Thyroid gland (tissue), 4 donors: ENCODE results near the gene SART3. TPM values are rescaled to one million over a fixed set of nuclear protein-coding genes. Genes with fewer than 3 reads are reported as not detected.

Source experiments
- DNase-seq, 2 donors: peaks; one replicate each; pipeline ENCODE4 v3.0.0-alpha.2; 2019
- H3K27ac ChIP-seq, 3 donors: fragments of 200-600 bp; sonication (generic); 1 replicate in 2 of 3; 2 replicates in 1 of 3; pipeline ENCODE4 v1.5.1; 2016 to 2019; ENCODE audit warnings: mild to moderate bottlenecking in 1 of 3, moderate library complexity in 1 of 3
- H3K27me3 ChIP-seq: fragments of 200-600 bp; sonication (generic); one replicate; pipeline ENCODE4 v1.5.1; 2019
- H3K36me3 ChIP-seq, 2 donors: fragments of 200-600 bp; sonication (generic); one replicate each; pipeline ENCODE4 v1.5.1; 2016 to 2019
- H3K4me1 ChIP-seq, 2 donors: fragments of 200-600 bp; sonication (generic); one replicate each; pipeline ENCODE4 v1.5.1; 2017 to 2019
- H3K4me3 ChIP-seq, 3 donors: fragments of 200-600 bp; sonication (generic); replicated peaks in 1 of 3; 1 replicate in 2 of 3; 2 replicates in 1 of 3; pipeline ENCODE4 v1.5.1; 2016; ENCODE audit warnings: mild to moderate bottlenecking in 1 of 3
- H3K9me3 ChIP-seq: fragments of 200-600 bp; sonication (generic); one replicate; pipeline ENCODE4 v1.5.1; 2017
- POLR2A ChIP-seq, 2 donors: fragments of 450-650 bp; IDR thresholded peaks; one replicate each; pipeline ENCODE4 v1.6.1; 2017; ENCODE audit warnings: antibody characterized with exemption in 2 of 2, mild to moderate bottlenecking in 2 of 2, moderate library complexity in 1 of 2
- whole genome bisulfite sequencing, 2 donors: methylation state at CpG; one replicate each; pipeline ENCODE4 v1.1.5; 2017; 5-methylcytosine and 5-hydroxymethylcytosine counted together
- intact Hi-C: fragments of 100-400 bp; cut with DNase I; formaldehyde crosslinking; loops from one replicate; pipeline ENCODE4 v1.15.1; 2023
- total RNA-seq, 4 donors: library from RNA; depleted of rRNA; stranded (reverse); fragments of >200 nt; gene quantifications; one replicate each; pipeline ENCODE4 v1.2.3, GENCODE V29; 2016
- TF ChIP-seq, protein P1 (sequence below), 6 experiments: fragments of 200-600 bp in 3 of 6; fragments of 450-650 bp in 3 of 6; sonication (generic) in 3 of 6; IDR thresholded peaks; one replicate each; pipeline ENCODE4 v1.5.1; 2016 to 2019; ENCODE audit warnings: antibody characterized with exemption in 6 of 6, mild to moderate bottlenecking in 2 of 6, inconsistent platforms in 1 of 6, moderate library complexity in 1 of 6

The SART3 gene
- total RNA-seq, 4 donors from 2014 or later: 64.2 to 117 (median 80.0) TPM

DNA sequence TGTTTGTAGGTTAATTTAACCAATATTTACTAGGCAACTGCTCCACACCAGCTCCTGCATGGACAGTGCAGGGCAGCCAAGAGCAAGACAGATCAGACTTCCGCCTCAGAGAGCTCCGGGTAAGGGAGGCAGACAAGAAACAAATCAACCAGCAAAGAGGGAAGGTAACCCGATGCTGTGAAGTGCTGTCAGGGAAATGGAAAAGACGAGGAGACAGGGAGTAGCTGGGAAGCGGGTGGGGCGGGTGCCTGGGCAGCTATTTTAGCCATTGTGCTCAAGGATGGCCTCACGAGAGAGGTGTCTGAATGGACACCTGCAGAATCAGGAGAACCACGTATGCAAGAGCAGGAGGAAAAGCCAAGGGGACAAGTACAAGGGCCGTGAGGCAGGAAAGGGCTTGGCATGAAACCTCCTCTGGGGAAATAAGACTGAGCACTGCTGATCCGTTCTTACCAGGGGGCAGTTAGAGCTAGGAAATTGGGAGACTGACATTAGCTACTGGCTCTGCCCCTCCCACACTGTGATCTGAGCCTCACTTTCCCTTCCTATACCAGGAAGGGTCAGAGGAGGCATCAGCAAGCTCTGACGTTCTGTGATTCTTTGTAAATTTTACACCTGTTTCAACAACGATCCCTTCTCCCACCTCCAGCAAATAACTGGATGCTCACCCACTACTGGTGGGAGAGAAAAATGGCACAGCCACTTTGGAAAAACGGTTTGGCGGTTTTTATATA lies 43.4 kb upstream of the SART3 start:
- TF ChIP-seq, protein P1, sequence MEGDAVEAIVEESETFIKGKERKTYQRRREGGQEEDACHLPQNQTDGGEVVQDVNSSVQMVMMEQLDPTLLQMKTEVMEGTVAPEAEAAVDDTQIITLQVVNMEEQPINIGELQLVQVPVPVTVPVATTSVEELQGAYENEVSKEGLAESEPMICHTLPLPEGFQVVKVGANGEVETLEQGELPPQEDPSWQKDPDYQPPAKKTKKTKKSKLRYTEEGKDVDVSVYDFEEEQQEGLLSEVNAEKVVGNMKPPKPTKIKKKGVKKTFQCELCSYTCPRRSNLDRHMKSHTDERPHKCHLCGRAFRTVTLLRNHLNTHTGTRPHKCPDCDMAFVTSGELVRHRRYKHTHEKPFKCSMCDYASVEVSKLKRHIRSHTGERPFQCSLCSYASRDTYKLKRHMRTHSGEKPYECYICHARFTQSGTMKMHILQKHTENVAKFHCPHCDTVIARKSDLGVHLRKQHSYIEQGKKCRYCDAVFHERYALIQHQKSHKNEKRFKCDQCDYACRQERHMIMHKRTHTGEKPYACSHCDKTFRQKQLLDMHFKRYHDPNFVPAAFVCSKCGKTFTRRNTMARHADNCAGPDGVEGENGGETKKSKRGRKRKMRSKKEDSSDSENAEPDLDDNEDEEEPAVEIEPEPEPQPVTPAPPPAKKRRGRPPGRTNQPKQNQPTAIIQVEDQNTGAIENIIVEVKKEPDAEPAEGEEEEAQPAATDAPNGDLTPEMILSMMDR (IDR thresholded peaks at IDR 0.05): no peak
- no peak for TF ChIP-seq POLR2A (IDR thresholded peaks at IDR 0.05)
- no peaks in the 10 kb centered on the region for H3K36me3 ChIP-seq
- intact Hi-C loops: no loop called here
- no peak overlapping the region for H3K27ac ChIP-seq
- DNase-seq: no peak
- no peak overlapping the region for H3K4me3 ChIP-seq
- no peaks in the 10 kb centered on the region for H3K4me1 ChIP-seq
- H3K9me3 ChIP-seq: no peaks in the 10 kb centered on the region
- no peaks in the 10 kb centered on the region for H3K27me3 ChIP-seq
- 44 to 45% methylated on average over 14 of the region's 14 CpGs for WGBS, 2 donors

DNA sequence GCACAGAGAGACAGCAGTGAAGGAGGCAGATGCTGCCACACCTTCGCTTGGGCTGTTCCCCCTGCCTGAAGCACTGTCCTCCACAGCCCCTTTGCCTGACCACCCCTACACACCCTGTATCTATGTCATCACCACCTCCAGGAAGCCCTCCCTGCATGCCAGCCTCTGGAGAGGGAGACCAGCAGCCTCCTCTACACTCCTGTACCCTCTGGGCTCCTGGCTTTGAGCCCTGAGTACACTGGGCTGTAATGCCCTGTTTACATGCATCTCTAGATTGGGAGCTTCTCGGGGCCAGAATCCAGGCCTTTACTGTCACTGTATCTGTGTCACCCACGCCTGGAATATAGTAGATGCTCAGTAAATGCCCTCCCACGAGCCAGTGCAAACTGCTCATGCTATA lies 42.8 kb upstream of the SART3 start:
- Histone ChIP-seq H3K4me3 (no peak overlapping the region), H3K27me3 (no peaks in the 10 kb centered on the region), H3K36me3 (no peaks in the 10 kb centered on the region), H3K4me1 (no peaks in the 10 kb centered on the region), H3K9me3 (no peaks in the 10 kb centered on the region), H3K27ac (no peak overlapping the region)
- intact Hi-C loops: no loop called here
- no peak for DNase-seq
- TF ChIP-seq, protein P1 (IDR thresholded peaks at IDR 0.05): no peak
- no peak for TF ChIP-seq POLR2A (IDR thresholded peaks at IDR 0.05)
- WGBS, 2 donors: 86 to 89% methylated on average over 4 of the region's 4 CpGs

DNA sequence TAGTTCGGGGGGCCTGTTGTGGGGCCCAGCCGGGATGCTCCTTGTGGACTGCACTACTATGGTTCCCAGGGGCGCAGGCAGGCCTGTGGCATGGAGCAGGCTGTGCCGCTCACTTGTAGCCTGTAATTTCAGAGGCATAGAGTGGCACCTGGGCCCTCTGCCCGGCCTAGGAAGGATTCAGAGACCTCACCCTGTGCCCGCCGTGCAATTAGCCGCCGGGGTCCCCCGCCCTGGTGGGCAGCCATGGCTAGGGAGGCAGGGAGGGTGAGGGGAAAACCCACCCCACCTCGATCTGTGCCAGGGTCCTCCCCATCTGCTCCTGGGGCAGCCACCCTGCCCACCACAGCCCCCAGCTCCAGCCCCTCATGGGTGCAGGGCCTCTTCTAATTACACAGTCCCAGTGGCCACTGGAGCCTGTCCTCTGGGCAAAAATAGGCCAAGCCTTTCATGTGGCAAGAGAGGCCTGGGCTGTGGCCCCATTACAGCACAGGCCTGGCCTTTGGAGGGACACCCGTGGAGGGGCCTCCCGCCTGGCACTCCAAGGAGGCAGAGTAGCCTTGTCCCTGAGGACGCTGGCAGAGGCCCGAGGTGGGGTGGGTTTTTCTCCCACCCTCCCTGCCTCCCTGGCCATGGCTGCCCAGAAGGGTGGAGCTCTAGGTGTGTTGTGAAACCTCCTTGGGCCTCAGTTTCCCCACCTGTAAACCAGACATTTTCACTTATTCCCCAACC lies 42.2 kb upstream of the SART3 start:
- Histone ChIP-seq H3K9me3 (no peaks in the 10 kb centered on the region), H3K27me3 (no peaks in the 10 kb centered on the region), H3K4me3 (no peak overlapping the region), H3K4me1 (no peaks in the 10 kb centered on the region), H3K36me3 (no peaks in the 10 kb centered on the region), H3K27ac (no peak overlapping the region)
- TF ChIP-seq, protein P1 (IDR thresholded peaks at IDR 0.05): no peak
- TF ChIP-seq POLR2A (IDR thresholded peaks at IDR 0.05): no peak
- 76 to 87% methylated on average over 5 to 13 of the region's 15 CpGs for WGBS, 2 donors
- DNase-seq: no peak
- intact Hi-C loops: no loop called here

DNA sequence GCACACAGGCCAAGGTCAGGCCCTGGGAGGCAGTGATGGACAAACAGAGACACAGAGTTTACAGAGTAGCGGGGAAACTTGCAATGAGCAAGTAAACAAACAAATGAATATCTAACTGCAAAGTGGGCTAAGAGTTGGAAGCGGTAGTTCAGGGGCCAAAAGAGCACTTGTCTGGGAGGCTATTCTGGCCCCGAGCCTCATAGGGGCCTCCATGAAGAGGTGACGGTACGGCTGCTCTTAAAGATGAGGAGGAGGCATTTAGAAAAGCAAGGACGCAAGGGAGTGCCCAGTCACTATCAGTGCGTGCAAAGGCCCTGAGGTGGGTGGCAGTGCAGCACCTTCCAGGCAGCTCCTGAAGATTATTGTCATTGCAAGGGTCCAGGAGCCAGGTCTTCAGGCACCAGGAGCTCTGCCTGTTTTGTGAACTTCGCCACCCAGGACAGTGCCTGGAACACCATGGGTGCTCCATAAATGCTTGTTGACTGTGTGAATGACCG lies 41.3 kb upstream of the SART3 start:
- TF ChIP-seq, protein P1 (IDR thresholded peaks at IDR 0.05): no peak
- TF ChIP-seq POLR2A (IDR thresholded peaks at IDR 0.05): no peak
- Histone ChIP-seq H3K4me3 (no peak overlapping the region), H3K4me1 (no peaks in the 10 kb centered on the region), H3K27me3 (no peaks in the 10 kb centered on the region), H3K9me3 (no peaks in the 10 kb centered on the region), H3K36me3 (no peaks in the 10 kb centered on the region), H3K27ac (no peak overlapping the region)
- 94 to 95% methylated on average over 9 of the region's 9 CpGs for WGBS, 2 donors
- no peak for DNase-seq
- intact Hi-C loops: no loop called here

DNA sequence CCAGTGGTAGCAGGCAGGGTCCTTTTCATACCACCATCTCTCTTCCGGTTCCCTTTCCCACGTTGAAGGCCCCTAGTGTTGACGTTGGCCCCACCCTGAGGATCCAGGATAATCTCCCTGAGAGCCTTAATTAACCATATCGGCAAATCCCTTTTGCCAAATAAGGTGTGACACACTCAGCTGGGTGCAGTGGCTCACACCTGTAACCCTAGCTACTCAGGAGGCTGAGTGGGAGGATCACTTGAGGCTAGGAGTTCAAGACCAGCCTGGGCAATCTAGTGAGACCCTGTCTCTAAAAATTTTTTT lies 39.7 kb upstream of the SART3 start:
- intact Hi-C loops: no loop called here
- DNase-seq: no peak
- WGBS, 2 donors: 64 to 70% methylated on average over 4 of the region's 4 CpGs
- no peak overlapping the region for H3K27ac ChIP-seq
- no peaks in the 10 kb centered on the region for H3K9me3 ChIP-seq
- H3K27me3 ChIP-seq: no peaks in the 10 kb centered on the region
- TF ChIP-seq, protein P1 (IDR thresholded peaks at IDR 0.05): no peak
- no peak for TF ChIP-seq POLR2A (IDR thresholded peaks at IDR 0.05)
- no peak overlapping the region for H3K4me3 ChIP-seq
- no peaks in the 10 kb centered on the region for H3K36me3 ChIP-seq
- no peaks in the 10 kb centered on the region for H3K4me1 ChIP-seq
